Karpas-422 (cell line): Measurements from ENCODE around the gene PLOD2. TPM values are rescaled to one million over a fixed set of nuclear protein-coding genes. Genes with fewer than 3 reads are reported as not detected.

Source experiments
- DNase-seq: peaks from one replicate; pipeline ENCODE4 v3.0.0-alpha.2; 2015
- H2AFZ ChIP-seq: fragments of 200-600 bp; sonication (generic); 2 replicates; pipeline ENCODE4 v1.6.1; 2014; ENCODE audit warnings: antibody characterized with exemption, low read length, mixed read lengths
- H3K27ac ChIP-seq: fragments of 200-600 bp; sonication (generic); 2 replicates; pipeline ENCODE4 v1.5.1; 2014; ENCODE audit warnings: mild to moderate bottlenecking, low read length, moderate library complexity
- H3K27me3 ChIP-seq: fragments of 200-600 bp; sonication (generic); 2 replicates; pipeline ENCODE4 v1.6.1; 2014; ENCODE audit warnings: low read length, mixed read lengths
- H3K36me3 ChIP-seq: fragments of 200-600 bp; sonication (generic); 2 replicates; pipeline ENCODE4 v1.6.1; 2014; ENCODE audit warnings: low read length, mixed read lengths; ENCODE audit not compliant: insufficient read depth
- H3K4me1 ChIP-seq: fragments of 200-600 bp; sonication (generic); 2 replicates; pipeline ENCODE4 v1.6.1; 2014; ENCODE audit warnings: mild to moderate bottlenecking, low read length, mixed read lengths
- H3K4me2 ChIP-seq: fragments of 200-600 bp; sonication (generic); 2 replicates; pipeline ENCODE4 v1.6.1; 2014; ENCODE audit warnings: low read length, low read depth, mild to moderate bottlenecking; ENCODE audit not compliant: poor library complexity, severe bottlenecking
- H3K4me3 ChIP-seq: fragments of 200-600 bp; sonication (generic); 2 replicates; pipeline ENCODE4 v1.5.1; 2014; ENCODE audit warnings: mild to moderate bottlenecking, antibody characterized with exemption, low read length, mixed read lengths
- H3K79me2 ChIP-seq: fragments of 200-600 bp; sonication (generic); 2 replicates; pipeline ENCODE4 v1.6.1; 2014; ENCODE audit warnings: mild to moderate bottlenecking, low read length, mixed read lengths
- H3K9ac ChIP-seq: fragments of 200-600 bp; sonication (generic); 2 replicates; pipeline ENCODE4 v1.6.0; 2014; ENCODE audit warnings: low read length
- H3K9me2 ChIP-seq: fragments of 200-600 bp; sonication (generic), shearing (Covaris generic); replicated peaks from 2 replicates; pipeline ENCODE4 v1.6.0; 2014; ENCODE audit warnings: mild to moderate bottlenecking, low read length, moderate library complexity; ENCODE audit not compliant: insufficient read depth
- H3K9me3 ChIP-seq: fragments of 300-700, 200-600 bp; sonication (generic); 2 replicates; pipeline ENCODE4 v1.6.1; 2014; ENCODE audit warnings: low read length, mixed read lengths
- H4K20me1 ChIP-seq: fragments of 200-600 bp; sonication (generic); 2 replicates; pipeline ENCODE4 v1.6.1; 2014; ENCODE audit warnings: mild to moderate bottlenecking, antibody characterized with exemption, low read length, low read depth; ENCODE audit not compliant: insufficient read depth
- total RNA-seq: library from RNA; depleted of rRNA; stranded (reverse); fragments of >200 nt; shearing (Covaris generic); gene quantifications from 2 replicates; pipeline ENCODE4 v1.2.3, GENCODE V29; 2014; ENCODE audit warnings: low replicate concordance

The PLOD2 gene
- total RNA-seq, 1 experiment from 2014 or later, result not detected

GRCh38 chr3:146191051-146191450 lies 30.1 kb upstream of the PLOD2 start:
- DNase-seq, result no peak
- H3K9ac ChIP-seq, result no peak overlapping the region
- H3K27me3 ChIP-seq, result no peaks in the 10 kb centered on the region
- H3K4me1 ChIP-seq, result no peaks in the 10 kb centered on the region
- H3K4me2 ChIP-seq, result no peak overlapping the region
- no peak overlapping the region for H3K27ac ChIP-seq
- no peaks in the 10 kb centered on the region for H4K20me1 ChIP-seq
- no peaks in the 10 kb centered on the region for H3K79me2 ChIP-seq
- H3K9me2 ChIP-seq, result no peaks in the 10 kb centered on the region
- no peak overlapping the region for H3K4me3 ChIP-seq
- no peak overlapping the region for H2AFZ ChIP-seq
- H3K9me3 ChIP-seq, result no peaks in the 10 kb centered on the region
- H3K36me3 ChIP-seq, result no peaks in the 10 kb centered on the region

GRCh38 chr3:146189519-146190173 lies 28.7 kb upstream of the PLOD2 start:
- no peaks in the 10 kb centered on the region for H3K9me2 ChIP-seq
- no peaks in the 10 kb centered on the region for H3K4me1 ChIP-seq
- no peaks in the 10 kb centered on the region for H3K9me3 ChIP-seq
- H3K4me3 ChIP-seq, result no peak overlapping the region
- no peak overlapping the region for H3K4me2 ChIP-seq
- no peaks in the 10 kb centered on the region for H3K36me3 ChIP-seq
- peak; percentile 82 for DNase-seq
- no peak overlapping the region for H2AFZ ChIP-seq
- no peaks in the 10 kb centered on the region for H4K20me1 ChIP-seq
- H3K79me2 ChIP-seq, result no peaks in the 10 kb centered on the region
- H3K9ac ChIP-seq, result no peak overlapping the region
- H3K27me3 ChIP-seq, result no peaks in the 10 kb centered on the region
- H3K27ac ChIP-seq, result no peak overlapping the region

- Histone ChIP-seq H3K36me3 (no peaks in the 10 kb centered on the region), H3K4me1 (no peaks in the 10 kb centered on the region), H3K27me3 (no peaks in the 10 kb centered on the region), H3K9me3 (no peaks in the 10 kb centered on the region), H4K20me1 (no peaks in the 10 kb centered on the region), H3K27ac (no peak overlapping the region), H3K4me2 (no peak overlapping the region), H3K9me2 (no peaks in the 10 kb centered on the region), H3K9ac (no peak overlapping the region), H3K4me3 (no peak overlapping the region), H3K79me2 (no peaks in the 10 kb centered on the region), H2AFZ (no peak overlapping the region)
- DNase-seq, result peak; percentile 69
Observed at GRCh38 chr3:146187334-146187950, 26.5 kb upstream of the PLOD2 start.

- no peak overlapping the region for H3K4me3 ChIP-seq
- no peaks in the 10 kb centered on the region for H3K27me3 ChIP-seq
- no peaks in the 10 kb centered on the region for H3K79me2 ChIP-seq
- DNase-seq, result no peak
- H3K4me2 ChIP-seq, result no peak overlapping the region
- no peak overlapping the region for H3K27ac ChIP-seq
- no peaks in the 10 kb centered on the region for H3K4me1 ChIP-seq
- H3K9me3 ChIP-seq, result no peaks in the 10 kb centered on the region
- H4K20me1 ChIP-seq, result no peaks in the 10 kb centered on the region
- no peak overlapping the region for H3K9ac ChIP-seq
- H3K9me2 ChIP-seq, result no peaks in the 10 kb centered on the region
- H3K36me3 ChIP-seq, result no peaks in the 10 kb centered on the region
- no peak overlapping the region for H2AFZ ChIP-seq
Observed at GRCh38 chr3:146184241-146185015, 23.4 kb upstream of the PLOD2 start.

- H3K4me1 ChIP-seq, result no peaks in the 10 kb centered on the region
- H3K4me2 ChIP-seq, result no peak overlapping the region
- no peak overlapping the region for H3K9ac ChIP-seq
Observed at GRCh38 chr3:146181216-146181615, 20.2 kb upstream of the PLOD2 start.

GRCh38 chr3:146180376-146180775 lies 19.4 kb upstream of the PLOD2 start:
- Histone ChIP-seq H3K79me2 (no peaks in the 10 kb centered on the region), H3K36me3 (no peaks in the 10 kb centered on the region)

More at GRCh38 chr3:146181216-146181615, 20.2 kb upstream of the PLOD2 start:
- no peak for DNase-seq
- H3K27me3 ChIP-seq, result no peaks in the 10 kb centered on the region
- H3K36me3 ChIP-seq, result no peaks in the 10 kb centered on the region
- no peaks in the 10 kb centered on the region for H3K9me3 ChIP-seq
- H3K79me2 ChIP-seq, result no peaks in the 10 kb centered on the region
- H3K9me2 ChIP-seq, result no peaks in the 10 kb centered on the region
- no peak overlapping the region for H2AFZ ChIP-seq
- no peak overlapping the region for H3K27ac ChIP-seq
- no peaks in the 10 kb centered on the region for H4K20me1 ChIP-seq
- H3K4me3 ChIP-seq, result no peak overlapping the region

GRCh38 chr3:146178006-146178689 lies 17.2 kb upstream of the PLOD2 start:
- Histone ChIP-seq H3K9ac (no peak overlapping the region), H4K20me1 (no peaks in the 10 kb centered on the region), H3K27me3 (no peaks in the 10 kb centered on the region), H3K9me2 (no peaks in the 10 kb centered on the region), H3K4me2 (no peak overlapping the region), H2AFZ (no peak overlapping the region), H3K9me3 (no peaks in the 10 kb centered on the region), H3K27ac (no peak overlapping the region), H3K4me1 (no peaks in the 10 kb centered on the region), H3K4me3 (no peak overlapping the region), H3K79me2 (no peaks in the 10 kb centered on the region), H3K36me3 (no peaks in the 10 kb centered on the region)
- no peak for DNase-seq

More at GRCh38 chr3:146180376-146180775, 19.4 kb upstream of the PLOD2 start:
- Histone ChIP-seq H3K4me3 (no peak overlapping the region), H3K27ac (no peak overlapping the region), H3K9me3 (no peaks in the 10 kb centered on the region), H3K9me2 (no peaks in the 10 kb centered on the region), H4K20me1 (no peaks in the 10 kb centered on the region), H3K9ac (no peak overlapping the region), H3K4me2 (no peak overlapping the region), H2AFZ (no peak overlapping the region), H3K4me1 (no peaks in the 10 kb centered on the region), H3K27me3 (no peaks in the 10 kb centered on the region)
- DNase-seq, result no peak

- no peak for DNase-seq
- no peak overlapping the region for H3K4me2 ChIP-seq
- no peaks in the 10 kb centered on the region for H3K27me3 ChIP-seq
- no peak overlapping the region for H3K4me3 ChIP-seq
- H3K79me2 ChIP-seq, result no peaks in the 10 kb centered on the region
- no peaks in the 10 kb centered on the region for H4K20me1 ChIP-seq
- no peaks in the 10 kb centered on the region for H3K4me1 ChIP-seq
- no peaks in the 10 kb centered on the region for H3K36me3 ChIP-seq
- H3K9ac ChIP-seq, result no peak overlapping the region
- no peak overlapping the region for H3K27ac ChIP-seq
- no peaks in the 10 kb centered on the region for H3K9me2 ChIP-seq
- no peaks in the 10 kb centered on the region for H3K9me3 ChIP-seq
- H2AFZ ChIP-seq, result no peak overlapping the region
Observed at GRCh38 chr3:146177519-146177918, 16.5 kb upstream of the PLOD2 start.
